Measurements from ENCODE around the gene ACYP2.
"Not testable (repeated sequence)": the region's sequence is repeated elsewhere in the genome, so short reads cannot be mapped to it uniquely, and the experiment has no call there.

Gene ACYP2

DNA sequence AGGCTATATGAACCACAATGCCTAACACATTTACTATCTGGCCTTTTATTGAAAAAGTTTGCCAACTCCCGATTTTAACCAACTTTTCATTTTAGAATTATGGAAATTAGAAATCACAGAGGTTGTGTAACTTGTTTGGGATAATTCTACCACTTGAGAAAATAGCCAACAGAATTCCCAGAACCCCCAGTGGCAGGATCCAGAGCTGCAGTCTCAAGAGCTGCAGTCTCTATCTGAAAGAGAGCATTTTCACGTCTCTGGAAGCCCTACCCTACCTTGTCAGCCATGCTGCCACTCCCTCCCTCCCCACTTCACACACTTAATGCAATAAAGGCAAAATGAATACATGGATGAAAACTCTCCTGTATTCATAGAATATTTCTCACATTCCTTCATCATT is 164.0 kb downstream of the ACYP2 start:
- DNase-seq: no peak

DNA sequence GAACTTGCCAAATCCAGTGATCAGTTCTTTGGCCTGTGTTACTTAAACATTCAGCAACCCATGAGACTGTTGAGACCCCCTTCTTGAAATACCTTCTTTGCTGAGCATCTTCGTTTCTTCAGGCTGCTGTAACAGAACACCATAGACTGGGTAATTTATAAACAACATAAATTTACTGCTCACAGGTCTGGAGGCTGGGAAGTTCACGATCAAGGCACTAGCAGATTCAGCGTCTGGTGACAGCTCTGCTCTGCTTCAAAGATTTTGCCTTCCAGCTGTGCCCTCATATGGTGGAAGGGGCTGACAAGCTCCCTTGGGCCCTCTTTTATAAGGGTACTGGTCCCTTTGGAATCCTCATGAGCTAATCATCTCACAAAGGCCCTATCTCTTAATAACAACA is 169.4 kb downstream of the ACYP2 start:
- no peak for DNase-seq

DNA sequence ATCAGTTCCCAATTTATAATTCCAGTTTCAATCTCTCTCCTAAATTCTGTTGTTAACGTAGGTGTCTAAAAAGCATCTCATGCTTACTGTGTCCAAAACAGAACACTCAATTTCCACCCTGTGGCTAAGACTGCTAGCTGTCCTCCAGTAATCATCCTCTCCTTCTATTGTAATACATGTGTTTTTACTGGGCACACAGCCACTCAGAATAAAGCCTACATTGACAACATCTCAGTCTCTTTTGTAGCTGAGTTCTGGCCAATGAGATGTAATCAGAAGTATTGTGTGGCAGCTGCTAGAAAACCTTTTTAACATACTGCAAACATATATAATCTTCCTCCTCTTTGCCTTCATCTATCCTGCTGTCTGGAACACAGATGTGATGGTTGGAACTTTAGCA is 170.0 kb downstream of the ACYP2 start:
- DNase-seq: no peak

DNA sequence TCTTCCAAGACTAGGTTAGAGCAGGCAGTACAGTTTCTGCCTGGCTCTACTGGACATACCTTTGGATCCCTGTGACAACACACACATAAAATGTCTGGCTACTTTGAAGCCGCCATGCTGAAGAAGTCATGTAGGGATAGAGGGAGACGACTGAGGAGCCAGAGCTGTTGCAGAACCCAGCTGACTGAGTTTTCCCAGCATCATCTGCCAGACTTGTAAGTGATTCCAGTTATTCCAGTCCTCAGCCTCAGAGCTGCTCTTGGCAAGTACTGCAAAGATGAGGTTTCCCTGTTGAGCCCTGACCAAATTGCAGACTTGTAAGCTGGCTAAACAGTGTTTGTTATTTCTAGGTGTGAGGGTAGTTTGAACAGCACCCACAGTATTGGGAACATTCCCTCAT is 172.1 kb downstream of the ACYP2 start:
- DNase-seq: no peak

DNA sequence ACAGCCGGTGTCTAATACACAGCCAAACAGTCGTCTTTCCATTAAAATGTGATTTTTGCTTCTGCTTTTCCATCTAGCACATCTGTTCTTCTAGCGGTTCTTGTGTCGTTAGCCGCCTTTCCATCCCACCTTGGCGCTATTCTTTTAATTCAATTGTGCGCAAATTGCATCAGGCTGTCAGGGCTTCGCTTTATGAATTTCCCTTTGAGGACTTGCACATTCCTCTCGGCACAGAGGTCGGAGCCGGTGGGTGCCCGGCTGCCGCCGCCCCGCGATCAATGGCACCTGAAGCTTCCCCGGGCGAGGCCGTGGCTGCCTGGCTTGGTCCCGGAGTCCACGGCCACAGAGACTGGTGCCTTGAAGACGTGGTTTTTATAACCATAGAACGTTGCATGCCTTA is 174.5 kb downstream of the ACYP2 start:
- DNase-seq: no peak

DNA sequence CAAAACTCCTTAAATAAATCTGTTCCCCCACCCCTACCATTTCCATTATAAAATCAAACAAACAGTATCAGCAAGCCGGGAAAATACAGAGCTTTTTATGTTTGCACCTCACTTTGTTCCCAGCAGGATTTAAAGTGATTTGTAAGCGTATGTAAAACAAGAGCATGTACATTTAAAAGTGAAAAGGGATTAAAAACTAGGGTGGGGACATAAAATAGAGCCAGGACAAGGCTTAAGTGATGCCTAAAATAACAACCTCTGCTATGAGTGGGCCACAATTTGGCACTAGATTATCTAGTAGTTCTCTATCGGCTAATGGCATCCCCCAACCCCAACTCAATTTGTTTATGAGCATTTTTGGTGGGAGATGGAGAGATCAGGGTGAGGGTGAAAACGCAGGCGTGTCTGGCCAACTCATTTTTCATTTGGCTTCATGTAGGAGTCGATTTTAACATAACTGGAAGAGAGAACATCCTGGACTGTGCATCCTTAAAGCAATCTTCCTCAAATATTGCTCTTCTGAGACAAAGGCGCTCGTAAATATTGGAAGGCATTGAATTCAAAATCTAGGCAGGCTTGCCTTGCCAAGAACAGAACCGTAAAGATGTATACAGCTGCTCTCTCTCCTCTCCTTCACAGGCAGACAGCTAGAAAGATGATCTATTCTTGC is 175.1 kb downstream of the ACYP2 start:
- no peak for DNase-seq

DNA sequence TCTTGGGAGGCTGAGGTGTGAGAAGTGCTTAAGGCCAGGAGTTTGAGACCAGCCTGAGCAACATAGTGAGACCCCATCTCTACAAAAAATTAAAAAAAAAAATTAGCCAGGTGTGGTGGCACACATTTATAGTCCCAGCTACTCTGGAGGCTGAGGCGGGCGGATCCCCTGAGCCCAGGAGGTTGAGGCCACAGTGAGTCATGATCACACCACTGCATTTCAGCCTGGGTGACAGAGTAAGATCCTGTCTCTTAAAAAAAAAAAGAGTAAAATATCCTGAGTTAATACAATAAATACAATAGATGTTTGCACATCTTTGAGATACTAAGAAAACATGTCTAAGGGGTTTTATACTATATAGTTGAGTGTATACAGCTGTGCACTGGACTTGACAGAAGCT is 179.2 kb downstream of the ACYP2 start:
- not testable (repeated sequence) for DNase-seq

DNA sequence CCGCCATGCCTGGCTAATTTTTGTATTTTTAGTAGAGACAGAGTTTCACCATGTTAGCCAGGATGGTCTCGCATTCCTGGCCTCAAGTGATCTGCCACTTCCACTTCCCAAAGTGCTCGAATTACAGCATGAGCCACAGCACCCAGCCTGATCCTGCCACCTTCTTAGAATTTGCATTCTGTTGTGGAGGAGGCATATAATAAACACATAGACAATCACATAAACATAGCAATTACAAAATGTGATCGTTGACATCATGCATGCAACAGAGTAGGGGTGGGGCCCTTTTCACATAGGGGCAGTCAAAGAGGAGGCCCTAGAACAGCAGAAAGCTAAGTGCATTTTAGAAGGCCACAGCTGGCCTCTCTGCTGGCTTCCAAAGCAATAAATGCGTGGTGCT is 180.5 kb downstream of the ACYP2 start:
- DNase-seq: no peak

DNA sequence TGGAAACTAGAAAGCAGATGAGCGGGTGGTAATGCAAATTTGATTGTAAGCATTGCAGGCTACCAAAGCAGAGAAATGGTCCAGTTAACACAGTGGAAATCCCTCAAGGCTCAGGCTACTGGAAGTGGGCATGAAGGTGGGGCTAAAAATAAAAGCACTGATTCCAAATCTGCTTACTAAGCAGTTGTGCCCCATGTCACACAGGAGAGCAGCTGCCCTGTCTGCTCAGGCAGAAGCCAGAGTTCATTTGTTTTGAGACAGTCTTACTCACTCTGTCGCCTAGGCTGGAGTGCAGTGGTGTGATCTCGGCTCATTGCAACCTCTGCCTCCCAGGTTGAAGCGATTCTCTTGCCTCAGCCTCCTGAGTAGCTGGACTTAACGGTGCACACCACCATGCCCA is 183.1 kb downstream of the ACYP2 start:
- no peak for DNase-seq

DNA sequence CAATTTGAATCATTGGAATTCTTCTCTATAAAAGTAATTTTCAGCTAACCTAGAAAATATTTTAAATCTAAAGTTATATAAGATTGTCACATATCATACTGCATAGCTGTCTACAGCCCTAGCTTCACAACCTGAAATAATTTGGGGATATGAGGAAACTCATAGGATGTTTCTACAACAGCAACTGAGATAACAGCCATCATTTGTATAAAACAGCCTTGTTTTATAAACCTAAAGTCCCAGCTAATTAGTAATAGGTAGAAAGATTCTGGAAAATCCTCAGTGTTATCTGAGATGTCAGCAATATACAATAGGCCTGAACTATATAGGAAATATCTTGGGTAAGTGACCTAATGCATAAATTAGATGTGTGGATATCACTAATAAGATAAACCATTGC is 188.2 kb downstream of the ACYP2 start:
- no peak for DNase-seq

DNA sequence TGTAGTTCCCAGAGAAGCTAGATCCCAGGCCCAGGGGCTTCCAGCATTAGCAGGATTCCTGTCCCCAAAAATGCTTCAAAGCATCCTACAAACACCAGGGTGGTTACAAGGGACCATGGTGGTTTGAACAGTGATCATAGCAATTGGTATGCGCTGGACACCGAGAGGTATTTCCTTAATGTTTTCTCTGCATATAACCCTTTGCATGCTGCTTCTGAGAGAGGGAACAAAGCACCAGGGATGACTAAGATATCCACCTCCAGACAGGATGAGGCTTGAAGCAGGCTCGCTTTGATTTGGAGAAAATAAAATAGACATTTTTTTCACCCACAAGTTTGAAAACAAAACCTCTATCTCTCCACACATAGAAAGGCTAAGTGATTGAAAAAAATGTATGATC is 191.1 kb downstream of the ACYP2 start:
- no peak for DNase-seq

DNA sequence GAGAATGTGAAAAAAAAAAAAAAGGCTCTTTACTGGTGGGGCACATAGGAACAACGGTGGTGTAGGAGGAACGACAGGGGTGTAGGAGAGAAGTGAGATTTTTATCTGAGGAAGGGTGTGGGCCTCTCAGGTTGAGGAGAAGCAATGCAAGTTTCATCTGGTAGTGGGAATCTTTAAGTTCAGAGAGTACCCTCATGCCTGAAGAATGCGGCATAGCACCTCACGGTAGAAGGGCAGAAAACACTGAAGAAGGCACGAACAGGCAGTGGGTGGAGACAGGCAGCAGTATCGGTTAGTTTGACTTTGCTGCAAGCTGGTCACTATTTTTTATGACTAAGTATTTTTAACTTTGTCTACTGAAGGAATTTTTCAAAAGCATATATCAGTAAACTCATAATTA is 192.8 kb downstream of the ACYP2 start:
- DNase-seq: no peak

DNA sequence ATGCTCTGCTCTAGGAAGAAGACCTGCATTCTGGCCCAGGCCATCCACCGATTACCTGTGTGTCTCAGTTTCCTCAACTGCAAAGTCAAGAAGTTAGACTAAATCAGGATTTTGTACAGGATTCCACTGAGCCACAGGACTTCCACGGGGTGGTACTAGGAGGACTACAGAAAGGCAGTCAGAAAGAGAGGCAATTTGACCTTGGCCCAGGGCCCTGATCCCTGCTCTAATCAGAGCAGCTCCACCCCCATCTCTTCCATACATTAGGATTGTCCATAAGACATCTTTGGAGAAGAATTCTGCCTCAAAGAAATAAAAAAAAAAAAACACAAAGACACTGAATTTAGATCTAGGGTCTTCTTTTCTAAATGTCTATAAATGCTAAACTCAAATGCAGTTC is 193.4 kb downstream of the ACYP2 start:
- DNase-seq: no peak

DNA sequence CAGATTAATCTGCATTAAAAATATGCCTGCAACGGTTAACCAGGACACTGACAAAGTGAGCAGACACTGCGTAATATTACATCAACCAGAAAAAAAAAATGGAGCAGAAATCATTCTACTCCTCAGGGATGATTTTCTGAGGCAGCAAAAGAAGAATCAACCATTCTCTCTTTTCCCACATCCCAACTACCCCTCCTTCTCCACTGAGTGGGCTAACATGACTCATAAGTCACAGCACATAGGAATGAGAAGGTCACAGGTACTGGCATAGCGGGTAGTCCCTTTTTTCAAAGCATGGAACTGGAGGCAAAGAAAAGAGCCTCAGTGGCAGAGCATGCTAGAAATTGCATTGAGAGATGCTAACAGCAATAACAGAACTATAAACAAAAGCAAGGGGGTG is 194.9 kb downstream of the ACYP2 start:
- DNase-seq: no peak

DNA sequence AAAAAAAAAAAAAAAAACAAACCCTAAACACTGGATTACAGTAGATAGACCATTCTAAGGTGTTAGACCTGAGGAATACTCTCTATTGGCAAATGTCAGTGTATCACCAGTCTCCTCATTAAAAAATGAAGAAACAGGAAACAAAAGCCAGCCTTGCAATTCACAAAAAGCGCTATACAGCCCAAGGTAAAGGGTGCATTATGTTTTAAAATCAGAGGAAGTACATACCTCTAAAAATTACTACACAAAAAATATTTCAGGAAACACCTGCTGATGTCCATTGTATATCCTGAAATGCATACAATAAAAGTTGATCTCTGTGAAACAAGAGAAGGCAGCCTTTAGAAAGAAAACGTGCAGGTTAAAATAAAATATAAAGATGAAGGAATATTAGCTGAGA is 195.5 kb downstream of the ACYP2 start:
- DNase-seq: peak; percentile 17

DNA sequence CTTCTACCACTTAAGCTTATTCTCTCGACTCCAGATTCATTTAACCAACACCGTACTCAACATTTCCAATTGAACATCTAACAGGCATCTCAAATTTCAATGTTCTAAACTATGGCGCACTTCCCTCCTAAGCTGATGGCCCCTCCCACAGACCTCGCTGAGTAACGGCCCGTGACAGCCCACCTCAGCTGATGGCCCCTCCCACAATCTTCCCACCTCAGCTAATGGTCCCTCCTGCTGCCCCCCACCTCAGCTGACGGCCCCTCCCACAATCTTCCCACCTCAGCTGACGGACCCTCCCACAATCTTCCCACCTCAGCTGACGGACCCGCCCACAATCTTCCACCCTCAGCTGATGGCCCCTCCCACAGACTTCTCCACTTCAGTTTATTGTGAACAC is 197.7 kb downstream of the ACYP2 start:
- no peak for DNase-seq

DNA sequence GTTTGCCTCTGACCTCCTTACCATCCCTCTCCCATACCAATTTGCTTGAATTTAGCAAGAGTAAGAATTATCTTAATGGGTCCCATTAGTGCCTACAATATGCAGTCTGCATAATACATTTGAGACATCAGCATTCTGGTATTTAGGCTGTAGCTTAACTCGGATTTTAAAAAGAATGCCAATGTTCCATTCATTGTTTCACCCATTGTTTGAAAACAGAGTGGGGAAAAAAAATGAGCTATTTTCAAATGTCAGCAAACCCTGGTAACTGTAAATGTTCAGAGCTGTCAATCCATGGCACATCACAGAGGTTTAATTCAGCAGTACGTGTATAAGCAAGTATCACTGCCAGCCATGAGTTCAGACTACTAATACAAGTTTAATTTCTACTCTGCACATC is 202.6 kb downstream of the ACYP2 start:
- DNase-seq: no peak

DNA sequence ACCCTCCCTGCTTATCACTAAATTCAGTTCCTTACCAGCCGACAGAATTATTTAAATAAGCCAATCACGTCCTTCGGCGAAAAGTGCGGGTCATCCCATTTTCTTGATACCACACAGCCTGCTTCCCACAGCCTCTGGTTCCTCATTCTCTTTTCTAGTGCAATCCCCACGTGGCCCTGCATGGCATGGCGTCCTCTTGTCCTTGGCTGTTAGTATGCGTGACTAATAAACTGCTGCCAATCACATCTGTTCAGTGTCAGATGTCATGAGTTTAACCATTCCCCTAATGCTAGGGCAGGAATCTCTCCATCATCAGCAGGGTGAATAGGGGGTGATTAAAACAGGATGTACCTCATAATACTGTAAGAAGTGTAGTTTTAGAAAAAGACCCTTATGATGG is 203.4 kb downstream of the ACYP2 start:
- no peak for DNase-seq

DNA sequence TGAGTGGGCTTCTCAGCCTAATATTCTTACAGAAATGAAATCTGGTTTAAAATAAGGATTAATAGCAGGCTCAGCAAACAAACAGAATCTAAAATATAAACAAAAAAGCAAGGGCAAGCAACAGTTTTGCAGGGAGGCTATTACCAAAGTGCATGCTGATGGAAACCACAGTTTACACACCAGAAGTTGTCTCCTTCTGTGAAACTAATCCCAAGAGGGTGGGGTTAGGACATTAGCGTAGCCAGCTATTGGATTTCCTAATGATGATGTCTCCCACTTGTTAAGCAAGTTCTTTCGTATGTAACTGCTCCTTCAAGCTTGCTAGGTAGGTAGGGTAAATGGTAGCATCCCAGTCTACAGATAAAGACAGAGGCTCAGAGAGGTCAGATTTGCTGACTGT is 205.6 kb downstream of the ACYP2 start:
- DNase-seq: no peak

DNA sequence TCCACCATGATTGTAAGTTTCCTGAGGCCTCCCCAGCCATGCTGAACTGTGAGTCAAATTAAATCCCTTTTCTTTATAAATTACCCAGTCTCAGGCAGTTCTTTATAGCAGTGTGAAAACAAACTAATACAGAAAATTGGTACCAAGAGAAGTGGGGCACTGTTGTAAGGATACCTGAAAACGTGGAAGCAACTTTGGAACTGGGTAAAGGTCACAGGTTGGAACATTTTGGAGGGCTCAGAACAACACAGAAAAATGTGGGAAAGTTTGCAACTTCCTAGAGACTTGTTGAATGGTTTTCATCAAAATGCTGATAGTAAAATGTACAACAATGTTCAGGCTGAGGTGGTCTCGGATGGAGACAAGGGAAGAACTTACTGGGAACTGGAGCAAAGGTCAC is 209.1 kb downstream of the ACYP2 start:
- DNase-seq: not testable (repeated sequence)

DNA sequence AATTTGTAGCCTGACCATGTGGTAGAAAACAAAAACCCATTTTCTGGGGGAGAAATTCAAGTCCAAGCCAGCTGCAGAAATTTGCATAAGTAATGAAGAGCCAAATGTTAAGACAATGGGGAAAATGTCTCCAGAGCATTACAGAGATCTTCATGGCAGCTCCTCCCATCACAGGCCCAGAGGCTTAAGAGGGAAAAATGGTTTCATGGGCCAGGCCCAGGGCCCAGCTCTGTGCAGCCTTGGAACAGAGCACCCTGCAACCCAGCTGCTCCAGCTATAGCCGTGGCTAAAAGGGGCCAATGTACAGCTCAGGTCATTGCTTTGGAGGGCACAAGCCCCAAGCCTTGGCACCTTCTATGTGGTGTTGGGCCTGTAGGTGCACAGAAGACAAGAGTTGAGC is 209.7 kb downstream of the ACYP2 start:
- DNase-seq: no peak

DNA sequence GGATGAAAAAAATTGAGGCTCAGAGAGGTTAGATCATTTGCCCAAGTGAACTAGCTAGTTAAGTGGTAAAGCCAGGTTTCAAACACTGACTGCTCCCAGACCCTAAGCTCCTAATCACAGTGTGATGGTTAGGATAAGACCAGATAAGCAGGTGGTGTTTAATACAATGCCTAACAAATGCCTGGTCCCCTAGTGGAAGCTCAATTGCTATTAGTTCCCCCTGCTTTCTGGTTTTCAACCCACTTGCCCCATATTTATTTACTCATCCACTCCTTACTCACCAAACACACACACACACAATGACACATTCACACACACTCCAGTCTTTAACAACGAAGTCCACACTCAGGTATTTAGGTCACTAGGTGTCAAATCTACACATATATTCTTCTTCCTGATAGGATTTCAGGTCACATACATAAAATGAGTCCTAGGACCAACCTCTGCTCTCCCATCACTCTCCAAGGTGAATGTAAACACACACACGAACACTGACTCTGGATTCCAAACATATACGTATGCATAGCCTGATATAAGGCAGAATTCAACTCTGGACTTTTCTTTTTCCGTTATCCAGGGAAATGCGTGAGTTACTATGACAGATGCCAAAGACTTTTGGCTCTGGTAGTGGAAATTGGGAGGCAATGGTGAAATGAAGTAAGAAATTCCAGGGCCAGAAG is 214.2 kb downstream of the ACYP2 start:
- DNase-seq: no peak

DNA sequence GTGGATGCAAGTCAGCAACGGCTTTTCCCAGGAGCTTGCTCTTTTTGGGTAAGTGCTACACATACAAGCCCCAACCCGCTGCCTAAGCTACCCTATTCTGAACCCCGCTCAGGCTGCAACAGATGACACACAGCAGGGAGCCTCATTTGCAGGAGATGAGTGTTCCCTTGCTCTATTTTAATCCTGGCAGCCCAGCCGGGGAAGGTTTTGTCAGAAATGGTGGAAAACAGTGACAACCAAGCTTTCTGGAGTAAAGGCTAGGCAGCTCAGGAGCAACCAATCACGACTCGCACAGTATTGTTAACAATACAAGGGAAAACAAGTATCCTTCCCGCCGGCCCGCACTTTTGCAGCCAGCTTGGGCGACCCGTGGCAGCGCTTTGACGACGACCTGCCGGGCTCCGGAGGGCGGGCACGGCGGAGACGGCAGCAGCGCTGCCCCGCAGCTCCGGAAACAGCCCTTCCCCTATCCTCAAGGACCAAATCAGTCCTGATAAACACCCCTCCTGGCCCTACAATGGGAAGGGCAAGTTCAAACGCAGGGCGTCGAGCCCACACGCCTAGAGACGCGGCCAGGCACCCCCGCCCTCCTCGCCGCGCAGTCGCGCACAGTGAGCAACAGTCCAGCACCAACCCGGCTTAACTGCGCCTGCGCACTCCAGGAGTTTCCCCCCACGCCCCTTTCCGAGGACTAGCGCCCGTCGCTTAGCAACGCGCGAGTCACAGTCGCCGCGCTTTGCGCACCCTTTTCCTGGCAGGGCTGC is 214.9 kb downstream of the ACYP2 start:
- peak; percentile 97 for DNase-seq
